Measurements from ENCODE around the gene FAM174C. TPM values are rescaled to one million over a fixed set of nuclear protein-coding genes. Genes with fewer than 3 reads are reported as not detected.
A peak's percentile ranks its signal among the peaks of the same experiment; 100 is the strongest.

Gene FAM174C
- total and polyA plus RNA-seq, 10 of the 15 experiments (the other 5 are each of a cell fraction or from before 2014, with no cell fraction given): 0.89 to 94.6 (median 43.6) TPM

GRCh38 chr19:1264801-1265614 is 10.3 kb upstream of the FAM174C start (continued):
- TF ChIP-seq GATAD2B (conservative IDR thresholded peaks at IDR 0.05; ENCODE audit: low read depth): peak; percentile 56; the same call in 1 of the 2 replicates
- peak; percentile 37 for TF ChIP-seq DPF2 (IDR thresholded peaks at IDR 0.05)
- TF ChIP-seq BCLAF1 (IDR thresholded peaks at IDR 0.05): no peak
- TF ChIP-seq NR2C1 (IDR thresholded peaks at IDR 0.05): peak; percentile 65
- TF ChIP-seq SMARCA5 (IDR thresholded peaks at IDR 0.05): peak; percentile 34; the same call in 1 of the 2 replicates
- TF ChIP-seq MTA2 (IDR thresholded peaks at IDR 0.05; ENCODE audit: low read depth): peak; percentile 42; the same call in 1 of the 2 replicates
- TF ChIP-seq TCF12 (IDR thresholded peaks at IDR 0.05; ENCODE audit: low read depth, low read length): peak; percentile 82; the same call in 1 of the 2 replicates
- 0 out of 2 replicates have a peak, but pooled peaks have one; percentile 45 for TF ChIP-seq IRF4 (IDR thresholded peaks at IDR 0.05; ENCODE audit: low read depth, low read length)
- TF ChIP-seq HDAC2 (IDR thresholded peaks at IDR 0.05): 0 out of 2 replicates have a peak, but pooled peaks have one; percentile 48
- TF ChIP-seq TCF3 (IDR thresholded peaks at IDR 0.05; ENCODE audit: borderline replicate concordance, insufficient read depth, low read depth, low read length): peak; percentile 69; the same call in 1 of the 2 replicates
- peak; percentile 91 for TF ChIP-seq CREM (IDR thresholded peaks at IDR 0.05; ENCODE audit: low read depth)
- TF ChIP-seq JUNB (IDR thresholded peaks at IDR 0.05): no peak
- peak; percentile 95 for TF ChIP-seq BMI1 (IDR thresholded peaks at IDR 0.05; ENCODE audit: borderline replicate concordance)
- TF ChIP-seq MEF2B (IDR thresholded peaks at IDR 0.05; ENCODE audit: partially characterized antibody, poor library complexity, severe bottlenecking): peak; percentile 85
- peak; percentile 48; the same call in 1 of the 2 replicates for TF ChIP-seq NBN (IDR thresholded peaks at IDR 0.05)
- peak; percentile 63 for TF ChIP-seq RELB (IDR thresholded peaks at IDR 0.05; ENCODE audit: low read depth)
- TF ChIP-seq HDGF (IDR thresholded peaks at IDR 0.05): peak; percentile 79; the same call in 1 of the 2 replicates
- TF ChIP-seq NR2F1 (conservative IDR thresholded peaks at IDR 0.05): peak; percentile 90
- no peak for TF ChIP-seq BCL3 (IDR thresholded peaks at IDR 0.05; ENCODE audit: borderline replicate concordance, insufficient read depth, low read depth, low read length, poor library complexity, severe bottlenecking)
- TF ChIP-seq PAX5 (IDR thresholded peaks at IDR 0.05; ENCODE audit: borderline replicate concordance, low read depth, low read length): peak; percentile 95; the same call in 1 of the 2 replicates
- no peak for TF ChIP-seq SREBF1 (IDR thresholded peaks at IDR 0.05; ENCODE audit: low read length)

All from GM12878 (cell line).